ENCODE data around the gene PALLD. TPM values are rescaled to one million over a fixed set of nuclear protein-coding genes. Genes with fewer than 3 reads are reported as not detected.

PALLD gene
- polyA plus RNA-seq, 3 donors: 6.1 to 11.8 (median 9.9) TPM

DNA sequence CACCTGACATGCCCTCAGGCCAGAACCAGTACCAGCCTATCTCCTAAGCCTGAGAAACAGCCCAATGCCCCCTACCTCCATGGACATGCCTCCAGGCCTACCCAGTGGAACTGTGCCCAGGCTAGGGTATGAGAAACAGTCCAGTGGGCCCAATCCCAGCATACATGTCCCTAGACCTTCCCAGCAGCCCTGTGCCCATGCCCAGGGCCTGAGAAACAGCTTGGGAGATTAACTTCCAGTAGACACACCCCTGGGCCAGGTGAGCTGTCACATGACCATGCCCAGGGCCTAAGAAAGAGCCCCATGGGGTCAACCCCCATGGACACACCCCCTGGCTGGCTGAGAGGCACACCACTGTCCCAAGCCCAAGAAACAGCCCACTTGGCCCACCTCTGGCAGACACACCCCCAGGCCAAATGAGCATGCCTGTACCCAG, 434.4 kb downstream of the PALLD start:
- intact Hi-C loops (cut with micrococcal nuclease): no loop called here
- peaks cover 10 to 25% of the 10 kb centered on the region in 2 donors for H3K9me3 ChIP-seq (replicated peaks in 1 of 2; ENCODE audit: control insufficient read depth in 1 of 2, insufficient read depth in 1 of 2, low read length in 2 of 2)

DNA sequence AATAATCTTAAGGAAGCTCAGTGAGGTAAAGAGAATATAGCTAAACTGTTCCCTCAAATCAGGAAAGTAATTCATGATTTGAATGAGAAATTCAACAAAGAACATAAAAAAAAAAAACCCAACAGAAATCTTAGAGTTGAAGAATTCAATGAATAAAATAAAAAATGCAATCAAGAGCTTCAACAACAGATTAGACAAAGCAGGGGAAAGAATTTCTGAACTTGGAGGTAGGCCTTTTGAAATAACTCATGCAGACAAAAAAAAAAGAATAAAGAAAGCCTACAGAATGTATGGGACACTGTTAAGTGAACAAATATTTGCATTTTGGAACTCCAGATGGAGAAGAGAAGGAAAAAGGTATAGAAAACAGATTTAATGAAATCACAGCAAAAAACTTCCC, 435.3 kb downstream of the PALLD start:
- Mint-ChIP-seq H3K27ac (no peak overlapping the region), H3K9me3 (peaks cover 23 to 41% (median 34%) of the 10 kb centered on the region in 7 donors), H3K4me1 (no peaks in the 10 kb centered on the region), H3K36me3 (peaks cover 6 to 13% of the 10 kb centered on the region in 2 donors), H3K27me3 (ENCODE audit: low read depth in 3 of 3) (no peaks in the 10 kb centered on the region), H3K4me3 (no peak overlapping the region)
- H3K79me2 ChIP-seq (ENCODE audit: insufficient read depth, low read length): no peaks in the 10 kb centered on the region
- peaks cover 10 to 25% of the 10 kb centered on the region in 2 donors for H3K9me3 ChIP-seq (replicated peaks in 1 of 2; ENCODE audit: control insufficient read depth in 1 of 2, insufficient read depth in 1 of 2, low read length in 2 of 2)
- no peaks in the 10 kb centered on the region for H3K27me3 ChIP-seq (ENCODE audit: control insufficient read depth in 2 of 2, insufficient read depth in 2 of 2, low read length in 2 of 2)
- H4K20me1 ChIP-seq (ENCODE audit: insufficient read depth, low read length): no peaks in the 10 kb centered on the region
- no peak overlapping the region for H3K9ac ChIP-seq (ENCODE audit: insufficient read depth, low read length, poor library complexity, severe bottlenecking)
- no peak overlapping the region for H2AFZ ChIP-seq (ENCODE audit: insufficient read depth, low read depth, low read length, poor library complexity, severe bottlenecking)
- H3K4me1 ChIP-seq (ENCODE audit: control insufficient read depth in 1 of 2, insufficient read depth in 2 of 2, low read length in 2 of 2): no peaks in the 10 kb centered on the region
- TF ChIP-seq, protein P1, sequence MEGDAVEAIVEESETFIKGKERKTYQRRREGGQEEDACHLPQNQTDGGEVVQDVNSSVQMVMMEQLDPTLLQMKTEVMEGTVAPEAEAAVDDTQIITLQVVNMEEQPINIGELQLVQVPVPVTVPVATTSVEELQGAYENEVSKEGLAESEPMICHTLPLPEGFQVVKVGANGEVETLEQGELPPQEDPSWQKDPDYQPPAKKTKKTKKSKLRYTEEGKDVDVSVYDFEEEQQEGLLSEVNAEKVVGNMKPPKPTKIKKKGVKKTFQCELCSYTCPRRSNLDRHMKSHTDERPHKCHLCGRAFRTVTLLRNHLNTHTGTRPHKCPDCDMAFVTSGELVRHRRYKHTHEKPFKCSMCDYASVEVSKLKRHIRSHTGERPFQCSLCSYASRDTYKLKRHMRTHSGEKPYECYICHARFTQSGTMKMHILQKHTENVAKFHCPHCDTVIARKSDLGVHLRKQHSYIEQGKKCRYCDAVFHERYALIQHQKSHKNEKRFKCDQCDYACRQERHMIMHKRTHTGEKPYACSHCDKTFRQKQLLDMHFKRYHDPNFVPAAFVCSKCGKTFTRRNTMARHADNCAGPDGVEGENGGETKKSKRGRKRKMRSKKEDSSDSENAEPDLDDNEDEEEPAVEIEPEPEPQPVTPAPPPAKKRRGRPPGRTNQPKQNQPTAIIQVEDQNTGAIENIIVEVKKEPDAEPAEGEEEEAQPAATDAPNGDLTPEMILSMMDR (IDR thresholded peaks at IDR 0.05): no peak
- DNase-seq: no peak
- H3K27ac ChIP-seq (ENCODE audit: low read depth in 1 of 2, low read length in 2 of 2): no peak overlapping the region
- H3K36me3 ChIP-seq (replicated peaks in 1 of 2; ENCODE audit: control insufficient read depth in 1 of 2, insufficient read depth in 2 of 2, low read length in 2 of 2): no peaks in the 10 kb centered on the region
- intact Hi-C loops (cut with micrococcal nuclease): no loop called here
- H3K4me2 ChIP-seq (replicated peaks; ENCODE audit: extremely low read depth, low read length, poor library complexity, severe bottlenecking): no peak overlapping the region
- no peak overlapping the region for H3K4me3 ChIP-seq (replicated peaks in 1 of 3; ENCODE audit: low read depth in 2 of 3, low read length in 3 of 3)

More for the DNA sequence above, 434.4 kb downstream of the PALLD start:
- Histone ChIP-seq H3K27ac (ENCODE audit: low read depth in 1 of 2, low read length in 2 of 2) (no peak overlapping the region), H4K20me1 (ENCODE audit: insufficient read depth, low read length) (no peaks in the 10 kb centered on the region), H3K9ac (ENCODE audit: insufficient read depth, low read length, poor library complexity, severe bottlenecking) (no peak overlapping the region), H2AFZ (ENCODE audit: insufficient read depth, low read depth, low read length, poor library complexity, severe bottlenecking) (no peak overlapping the region), H3K79me2 (ENCODE audit: insufficient read depth, low read length) (no peaks in the 10 kb centered on the region), H3K4me2 (replicated peaks; ENCODE audit: extremely low read depth, low read length, poor library complexity, severe bottlenecking) (no peak overlapping the region), H3K4me3 (replicated peaks in 1 of 3; ENCODE audit: low read depth in 2 of 3, low read length in 3 of 3) (no peak overlapping the region), H3K4me1 (ENCODE audit: control insufficient read depth in 1 of 2, insufficient read depth in 2 of 2, low read length in 2 of 2) (no peaks in the 10 kb centered on the region), H3K36me3 (replicated peaks in 1 of 2; ENCODE audit: control insufficient read depth in 1 of 2, insufficient read depth in 2 of 2, low read length in 2 of 2) (no peaks in the 10 kb centered on the region), H3K27me3 (ENCODE audit: control insufficient read depth in 2 of 2, insufficient read depth in 2 of 2, low read length in 2 of 2) (no peaks in the 10 kb centered on the region)
- no peaks in the 10 kb centered on the region for H3K4me1 Mint-ChIP-seq
- no peak overlapping the region for H3K27ac Mint-ChIP-seq
- H3K9me3 Mint-ChIP-seq: peaks cover 18 to 39% (median 30%) of the 10 kb centered on the region in 7 donors
- peaks cover 8 to 12% of the 10 kb centered on the region in 2 donors for H3K36me3 Mint-ChIP-seq
- TF ChIP-seq, protein P1 (IDR thresholded peaks at IDR 0.05): no peak
- no peak overlapping the region for H3K4me3 Mint-ChIP-seq
- H3K27me3 Mint-ChIP-seq (ENCODE audit: low read depth in 3 of 3): no peaks in the 10 kb centered on the region
- no peak for DNase-seq

Data from CD14-positive monocyte (primary cell).